Epithelial cell of esophagus (primary cell): ENCODE data around the gene INPP5A.

Experiments
- DNase-seq: peaks from one replicate; pipeline ENCODE4 v3.0.0; 2010; ENCODE audit warnings: low read depth
- H3K4me3 ChIP-seq: 2 replicates; pipeline ENCODE4 v1.5.1; 2011; ENCODE audit warnings: mild to moderate bottlenecking, low read length, control low read depth
- TF ChIP-seq, protein P1 (sequence below): IDR thresholded peaks from 2 replicates; pipeline ENCODE4 v1.5.1; 2011; ENCODE audit warnings: low read depth, mild to moderate bottlenecking, low read length, control low read depth, inconsistent platforms; ENCODE audit not compliant: insufficient read depth; ENCODE audit errors: missing control alignments

The INPP5A gene

DNA sequence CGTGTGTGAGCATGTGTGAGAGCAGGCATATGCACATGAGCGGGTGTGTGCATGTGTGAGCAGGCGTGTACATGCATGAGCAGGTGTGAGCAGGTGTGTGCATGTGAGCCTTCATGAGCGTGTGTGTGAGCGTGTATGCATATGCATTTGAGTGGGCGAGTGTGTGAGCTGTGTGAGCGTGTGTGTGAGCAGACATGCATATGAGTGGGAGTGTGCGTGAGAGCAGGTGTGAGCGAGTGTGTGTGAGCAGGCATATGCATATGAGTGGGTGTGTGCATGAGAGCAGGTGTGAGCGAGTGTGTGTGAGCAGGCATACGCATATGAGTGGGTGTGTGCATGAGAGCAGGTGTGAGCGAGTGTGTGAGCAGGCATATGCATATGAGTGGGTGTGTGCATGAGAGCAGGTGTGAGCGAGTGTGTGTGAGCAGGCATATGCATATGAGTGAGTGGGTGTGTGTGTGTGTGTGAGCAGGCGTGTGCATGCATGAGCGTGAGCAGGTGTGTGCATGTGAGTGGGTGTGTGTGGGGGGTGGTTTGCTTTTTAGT, 217.7 kb downstream of the INPP5A start:
- no peak overlapping the region for H3K4me3 ChIP-seq
- TF ChIP-seq, protein P1, sequence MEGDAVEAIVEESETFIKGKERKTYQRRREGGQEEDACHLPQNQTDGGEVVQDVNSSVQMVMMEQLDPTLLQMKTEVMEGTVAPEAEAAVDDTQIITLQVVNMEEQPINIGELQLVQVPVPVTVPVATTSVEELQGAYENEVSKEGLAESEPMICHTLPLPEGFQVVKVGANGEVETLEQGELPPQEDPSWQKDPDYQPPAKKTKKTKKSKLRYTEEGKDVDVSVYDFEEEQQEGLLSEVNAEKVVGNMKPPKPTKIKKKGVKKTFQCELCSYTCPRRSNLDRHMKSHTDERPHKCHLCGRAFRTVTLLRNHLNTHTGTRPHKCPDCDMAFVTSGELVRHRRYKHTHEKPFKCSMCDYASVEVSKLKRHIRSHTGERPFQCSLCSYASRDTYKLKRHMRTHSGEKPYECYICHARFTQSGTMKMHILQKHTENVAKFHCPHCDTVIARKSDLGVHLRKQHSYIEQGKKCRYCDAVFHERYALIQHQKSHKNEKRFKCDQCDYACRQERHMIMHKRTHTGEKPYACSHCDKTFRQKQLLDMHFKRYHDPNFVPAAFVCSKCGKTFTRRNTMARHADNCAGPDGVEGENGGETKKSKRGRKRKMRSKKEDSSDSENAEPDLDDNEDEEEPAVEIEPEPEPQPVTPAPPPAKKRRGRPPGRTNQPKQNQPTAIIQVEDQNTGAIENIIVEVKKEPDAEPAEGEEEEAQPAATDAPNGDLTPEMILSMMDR: no peak
- DNase-seq: no peak

DNA sequence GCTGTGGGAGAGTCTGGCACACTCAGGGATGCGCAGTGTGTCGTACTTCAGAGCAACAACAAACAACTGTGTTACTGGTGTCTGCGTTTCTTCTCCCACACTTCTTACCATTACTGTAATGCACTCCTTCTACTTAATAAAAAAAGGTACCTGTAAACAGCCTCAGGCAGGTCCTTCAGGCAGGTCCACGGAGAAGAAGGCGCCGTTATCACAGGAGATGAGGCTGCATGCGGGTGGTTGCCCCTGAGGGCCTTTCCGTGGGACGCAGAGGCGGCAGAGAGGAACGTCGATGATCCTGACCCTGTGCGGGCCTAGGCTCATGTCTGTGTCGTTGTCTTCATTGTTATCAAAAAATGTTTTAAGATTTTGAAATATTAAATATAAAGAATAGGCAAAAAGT, 219.0 kb downstream of the INPP5A start:
- no peak for DNase-seq
- TF ChIP-seq, protein P1: no peak
- no peak overlapping the region for H3K4me3 ChIP-seq

DNA sequence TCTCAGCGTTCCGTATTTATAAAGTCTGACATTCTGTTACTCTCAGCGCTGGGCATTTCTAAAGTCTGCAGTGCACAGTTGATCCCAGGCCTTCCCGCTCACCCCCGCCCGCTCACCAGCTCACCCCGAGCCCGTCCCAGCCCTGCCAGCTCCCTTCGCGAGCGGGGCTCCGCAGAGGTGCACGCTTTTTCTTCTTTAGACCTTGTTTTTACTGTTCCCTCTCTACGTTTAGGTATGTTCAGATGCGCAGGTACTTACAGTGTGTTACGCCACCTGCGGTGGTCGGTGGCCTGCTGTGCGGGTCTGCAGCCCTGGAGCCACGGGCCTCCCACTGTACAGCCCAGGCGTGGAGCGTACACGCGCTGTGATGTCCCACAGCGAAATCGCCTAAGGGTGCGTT, 219.6 kb downstream of the INPP5A start:
- no peak for DNase-seq
- no peak overlapping the region for H3K4me3 ChIP-seq
- TF ChIP-seq, protein P1: no peak

DNA sequence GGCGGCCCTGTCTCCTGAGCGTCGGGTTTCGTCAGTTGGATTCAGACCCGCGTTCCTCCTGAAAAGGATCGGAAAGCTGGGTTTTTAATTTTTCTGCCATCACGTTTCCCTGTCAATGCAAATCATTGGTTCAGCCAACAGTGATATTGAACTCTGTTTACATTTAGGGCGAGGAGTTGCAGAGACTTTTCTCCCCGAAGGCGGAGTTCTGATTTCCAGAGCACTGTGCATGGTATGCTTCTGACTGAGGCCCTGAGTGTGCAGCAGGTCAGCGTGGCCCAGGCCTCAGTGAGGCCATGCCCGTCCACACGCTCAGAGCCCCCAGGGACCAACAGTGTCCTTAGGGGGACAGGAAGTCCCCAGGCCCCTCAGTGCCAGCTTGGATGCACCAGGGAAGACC, 221.3 kb downstream of the INPP5A start:
- DNase-seq: no peak
- H3K4me3 ChIP-seq: no peak overlapping the region
- TF ChIP-seq, protein P1: no peak

DNA sequence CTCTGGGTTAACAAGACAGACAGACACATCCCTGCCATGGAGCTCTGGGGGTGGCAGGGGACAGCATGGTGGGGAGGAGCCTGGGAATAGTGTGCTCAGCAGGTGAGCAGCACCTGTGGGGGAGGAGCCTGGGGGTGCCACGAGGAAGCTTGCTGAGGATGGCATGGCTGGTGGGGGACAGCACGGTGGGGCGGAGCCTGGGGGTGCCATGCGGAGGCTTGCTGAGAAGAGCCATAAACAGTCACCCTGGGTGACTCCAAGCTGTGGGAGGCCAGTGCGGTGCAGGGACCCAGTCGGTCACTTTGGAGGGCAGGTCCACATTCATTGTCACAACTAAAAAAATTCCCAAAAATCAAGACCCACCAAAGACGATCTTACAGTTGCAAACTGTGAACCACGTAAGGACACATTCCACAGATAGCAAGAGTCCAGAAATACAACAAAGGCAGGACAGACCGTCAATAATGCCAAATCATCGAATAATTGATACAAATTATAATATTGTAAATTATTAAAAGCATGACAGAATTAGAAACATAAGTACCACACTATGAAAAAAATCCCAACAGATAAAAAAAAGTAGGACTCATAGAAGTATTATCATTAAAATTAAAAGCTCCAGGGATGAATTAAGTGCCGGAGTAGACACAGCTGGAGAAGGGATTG, 223.9 kb downstream of the INPP5A start:
- no peak overlapping the region for H3K4me3 ChIP-seq
- no peak for DNase-seq
- TF ChIP-seq, protein P1: no peak

DNA sequence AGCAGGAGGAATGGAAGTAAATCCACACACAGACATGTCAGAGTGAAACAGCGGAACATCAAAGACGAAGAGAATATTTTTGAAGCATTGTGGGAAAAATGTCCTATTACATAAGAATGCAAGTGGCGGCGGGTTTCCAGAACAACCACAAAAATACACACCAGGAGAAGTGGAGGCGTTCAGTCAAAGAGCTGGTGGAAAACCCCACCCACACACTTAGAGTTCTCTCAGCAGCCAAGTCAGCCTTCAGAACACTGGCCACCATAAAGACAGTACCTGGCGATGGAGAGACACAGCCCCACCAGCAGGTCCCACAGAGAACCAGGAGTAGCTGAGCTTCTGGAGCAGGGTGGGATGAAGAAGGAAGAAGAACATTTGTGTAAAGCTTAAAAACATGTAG, 224.7 kb downstream of the INPP5A start:
- DNase-seq: no peak
- no peak overlapping the region for H3K4me3 ChIP-seq
- TF ChIP-seq, protein P1: no peak

DNA sequence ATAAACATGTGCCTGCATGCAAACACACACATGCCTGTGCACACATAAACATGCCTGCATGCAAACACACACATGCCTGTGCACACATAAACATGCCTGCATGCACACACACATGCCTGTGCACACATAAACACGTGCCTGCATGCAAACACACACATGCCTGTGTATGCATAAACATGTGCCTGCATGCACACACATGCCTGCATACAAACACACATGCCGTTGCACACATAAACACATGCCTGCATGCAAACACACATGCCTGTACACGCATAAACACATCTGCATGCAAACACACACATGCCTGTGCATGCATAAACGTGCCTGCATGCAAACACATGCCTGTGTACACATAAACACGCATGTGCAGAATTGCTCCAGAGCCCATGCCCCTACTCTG, 226.0 kb downstream of the INPP5A start:
- DNase-seq: no peak
- TF ChIP-seq, protein P1: no peak
- H3K4me3 ChIP-seq: no peak overlapping the region
